Liver (tissue), 9 donors: Measurements from ENCODE around the gene GADD45GIP1. TPM values are rescaled to one million over a fixed set of nuclear protein-coding genes. Genes with fewer than 3 reads are reported as not detected.

ENCODE experiments used
- DNase-seq: peaks from one replicate; pipeline ENCODE4 v3.0.0-alpha.2; 2017; ENCODE audit warnings: low spot score
- H3K27ac ChIP-seq, 2 donors: one replicate each; pipeline ENCODE4 v1.7.0; 2013; ENCODE audit warnings: inconsistent platforms in 2 of 2, low read length in 2 of 2, control low read depth in 1 of 2, low read depth in 1 of 2, mild to moderate bottlenecking in 1 of 2
- H3K27me3 ChIP-seq, 4 donors: one replicate each; pipeline versions ENCODE4 v1.6.1 to v1.7.0; 2013; ENCODE audit warnings: low read length in 3 of 4, inconsistent platforms in 1 of 4, mild to moderate bottlenecking in 1 of 4, moderate library complexity in 1 of 4; ENCODE audit not compliant: control insufficient read depth in 4 of 4, insufficient read depth in 4 of 4
- H3K36me3 ChIP-seq, 4 donors: one replicate each; pipeline versions ENCODE4 v1.6.1 to v1.7.0; 2013; ENCODE audit warnings: low read length in 3 of 4, mild to moderate bottlenecking in 3 of 4, low read depth in 1 of 4, moderate library complexity in 1 of 4; ENCODE audit not compliant: control insufficient read depth in 4 of 4, insufficient read depth in 3 of 4
- H3K4me1 ChIP-seq, 4 donors: one replicate each; pipeline versions ENCODE4 v1.6.1 to v1.7.0; 2013; ENCODE audit warnings: low read length in 3 of 4, mild to moderate bottlenecking in 3 of 4, moderate library complexity in 1 of 4; ENCODE audit not compliant: control insufficient read depth in 4 of 4, insufficient read depth in 4 of 4
- H3K4me3 ChIP-seq, 3 donors: one replicate each; pipeline versions ENCODE4 v1.6.1 to v1.7.0; 2013; ENCODE audit warnings: low read length in 3 of 3, control low read depth in 1 of 3, low read depth in 1 of 3, mild to moderate bottlenecking in 1 of 3
- H3K9ac ChIP-seq, 2 donors: one replicate each; pipeline ENCODE4 v1.7.0; 2013; ENCODE audit warnings: low read length in 2 of 2, mild to moderate bottlenecking in 2 of 2, moderate library complexity in 2 of 2, control low read depth in 1 of 2, low read depth in 1 of 2
- H3K9me3 ChIP-seq, 4 donors: one replicate each; pipeline versions ENCODE4 v1.6.1 to v1.7.0; 2013; ENCODE audit warnings: low read length in 3 of 4; ENCODE audit not compliant: control insufficient read depth in 4 of 4
- EGR1 ChIP-seq, 2 donors: IDR thresholded peaks; 2 replicates each; pipeline ENCODE4 v1.6.1; 2016 to 2018; ENCODE audit warnings: antibody characterized with exemption in 2 of 2, low read depth in 2 of 2
- FOXA1 ChIP-seq: IDR thresholded peaks from 2 replicates; pipeline ENCODE4 v1.6.1; 2016; ENCODE audit warnings: antibody characterized with exemption
- FOXA2 ChIP-seq: IDR thresholded peaks from 2 replicates; pipeline ENCODE4 v1.6.1; 2016; ENCODE audit warnings: antibody characterized with exemption
- GABPA ChIP-seq, 2 donors: IDR thresholded peaks in 1 of 2; conservative IDR thresholded peaks in 1 of 2; 2 replicates each; pipeline ENCODE4 v1.6.1; 2016; ENCODE audit warnings: antibody characterized with exemption in 2 of 2, mild to moderate bottlenecking in 1 of 2, moderate library complexity in 1 of 2
- HNF4A ChIP-seq, 2 donors: conservative IDR thresholded peaks; 2 replicates each; pipeline ENCODE4 v1.6.1; 2016; ENCODE audit warnings: antibody characterized with exemption in 2 of 2, mild to moderate bottlenecking in 2 of 2
- HNF4G ChIP-seq: IDR thresholded peaks from 2 replicates; pipeline ENCODE4 v1.6.1; 2016; ENCODE audit warnings: antibody characterized with exemption
- JUND ChIP-seq, 2 donors: IDR thresholded peaks; 2 replicates each; pipeline ENCODE4 v1.6.1; 2016; ENCODE audit warnings: antibody characterized with exemption in 2 of 2
- SP1 ChIP-seq: IDR thresholded peaks from 2 replicates; pipeline ENCODE4 v1.6.1; 2018; ENCODE audit warnings: antibody characterized with exemption, mild to moderate bottlenecking
- YY1 ChIP-seq: IDR thresholded peaks from 2 replicates; pipeline ENCODE4 v1.6.1; 2016; ENCODE audit warnings: antibody characterized with exemption, mild to moderate bottlenecking
- WGBS: extraction: QIAGEN DNeasy Blood & Tissue Kit; methylation state at CpG from one replicate; pipeline ENCODE4 v1.1.7; 2013; 5-methylcytosine and 5-hydroxymethylcytosine counted together
- polyA plus RNA-seq, 2 donors: library from polyadenylated mRNA; stranded (reverse) in 1 of 2; unstranded in 1 of 2; fragments of 200-250 nt in 1 of 2; fragments of >200 nt in 1 of 2; fragmentation: Nextera tagmentation in 1 of 2; extraction: Ambion mirVana in 1 of 2; gene quantifications; one replicate each; pipeline versions ENCODE4 v1.2.1 to v1.2.3, GENCODE V29; 2013 to 2015
- total RNA-seq, 2 donors: library from RNA; depleted of rRNA; stranded (reverse); fragments of >200 nt; gene quantifications; one replicate each; pipeline ENCODE4 v1.2.3, GENCODE V29; 2014
- TF ChIP-seq, protein P1 (sequence below): IDR thresholded peaks from 2 replicates; pipeline ENCODE4 v1.6.1; 2016; ENCODE audit warnings: antibody characterized with exemption, mild to moderate bottlenecking
- TF ChIP-seq, protein P2 (sequence below): fragments of 150-350 bp; IDR thresholded peaks from 2 replicates; pipeline ENCODE4 v1.5.1; 2017; ENCODE audit warnings: improper control_type of control experiment, low read depth, low read length; ENCODE audit not compliant: missing input control
- TF ChIP-seq, protein P3 (sequence below): IDR thresholded peaks from 2 replicates; pipeline ENCODE4 v1.6.1; 2016; ENCODE audit warnings: antibody characterized with exemption
- donor health status: healthy.
- donor health status: healthy.
- donor health status: healthy.
- donor health status: healthy.
- donor health status: healthy.

GADD45GIP1 gene
- total and polyA plus RNA-seq, 4 donors = 8.4 to 54.2 (median 22.9) TPM

DNA sequence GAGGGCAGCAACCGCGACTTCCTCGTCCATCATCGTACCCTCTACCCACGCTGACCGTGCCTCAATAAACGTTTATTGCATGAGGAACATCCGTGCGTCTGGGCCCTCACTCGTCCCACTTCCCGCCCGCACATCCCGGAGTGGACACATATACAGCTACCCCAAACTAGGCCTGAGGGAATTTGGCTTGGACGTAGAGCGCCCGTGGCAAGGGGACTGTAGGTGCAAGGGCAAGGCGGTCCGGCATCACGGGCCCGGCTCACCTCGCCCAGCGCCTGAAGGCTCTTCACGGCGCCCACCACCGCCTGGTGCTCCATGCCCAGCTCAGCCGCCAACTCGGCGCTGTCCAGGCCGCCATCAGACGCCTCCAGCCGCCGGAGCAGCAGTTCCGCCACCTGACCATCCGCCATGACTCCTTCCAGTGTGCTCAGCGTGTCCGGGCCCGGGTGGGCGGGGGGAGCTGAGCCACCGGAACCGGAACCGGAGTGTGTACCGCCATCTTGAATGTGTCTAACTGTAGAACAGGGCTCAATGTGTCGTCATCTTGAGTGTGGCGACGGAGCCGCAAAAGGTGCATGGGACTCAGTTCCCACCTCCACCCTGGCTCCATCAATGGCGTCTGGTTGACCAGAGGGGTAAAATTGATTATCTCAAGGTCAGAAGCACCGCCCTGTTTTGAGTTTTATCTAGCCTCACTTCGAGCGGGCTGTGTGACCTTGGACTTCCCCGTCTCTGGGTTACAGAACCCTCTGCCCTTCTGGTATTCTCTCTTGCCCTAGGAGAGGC is 23.5 kb downstream of the GADD45GIP1 start, which contains the start of gene FARSA (continued):
- TF ChIP-seq, protein P1, sequence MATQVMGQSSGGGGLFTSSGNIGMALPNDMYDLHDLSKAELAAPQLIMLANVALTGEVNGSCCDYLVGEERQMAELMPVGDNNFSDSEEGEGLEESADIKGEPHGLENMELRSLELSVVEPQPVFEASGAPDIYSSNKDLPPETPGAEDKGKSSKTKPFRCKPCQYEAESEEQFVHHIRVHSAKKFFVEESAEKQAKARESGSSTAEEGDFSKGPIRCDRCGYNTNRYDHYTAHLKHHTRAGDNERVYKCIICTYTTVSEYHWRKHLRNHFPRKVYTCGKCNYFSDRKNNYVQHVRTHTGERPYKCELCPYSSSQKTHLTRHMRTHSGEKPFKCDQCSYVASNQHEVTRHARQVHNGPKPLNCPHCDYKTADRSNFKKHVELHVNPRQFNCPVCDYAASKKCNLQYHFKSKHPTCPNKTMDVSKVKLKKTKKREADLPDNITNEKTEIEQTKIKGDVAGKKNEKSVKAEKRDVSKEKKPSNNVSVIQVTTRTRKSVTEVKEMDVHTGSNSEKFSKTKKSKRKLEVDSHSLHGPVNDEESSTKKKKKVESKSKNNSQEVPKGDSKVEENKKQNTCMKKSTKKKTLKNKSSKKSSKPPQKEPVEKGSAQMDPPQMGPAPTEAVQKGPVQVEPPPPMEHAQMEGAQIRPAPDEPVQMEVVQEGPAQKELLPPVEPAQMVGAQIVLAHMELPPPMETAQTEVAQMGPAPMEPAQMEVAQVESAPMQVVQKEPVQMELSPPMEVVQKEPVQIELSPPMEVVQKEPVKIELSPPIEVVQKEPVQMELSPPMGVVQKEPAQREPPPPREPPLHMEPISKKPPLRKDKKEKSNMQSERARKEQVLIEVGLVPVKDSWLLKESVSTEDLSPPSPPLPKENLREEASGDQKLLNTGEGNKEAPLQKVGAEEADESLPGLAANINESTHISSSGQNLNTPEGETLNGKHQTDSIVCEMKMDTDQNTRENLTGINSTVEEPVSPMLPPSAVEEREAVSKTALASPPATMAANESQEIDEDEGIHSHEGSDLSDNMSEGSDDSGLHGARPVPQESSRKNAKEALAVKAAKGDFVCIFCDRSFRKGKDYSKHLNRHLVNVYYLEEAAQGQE = peak; percentile 72

DNA sequence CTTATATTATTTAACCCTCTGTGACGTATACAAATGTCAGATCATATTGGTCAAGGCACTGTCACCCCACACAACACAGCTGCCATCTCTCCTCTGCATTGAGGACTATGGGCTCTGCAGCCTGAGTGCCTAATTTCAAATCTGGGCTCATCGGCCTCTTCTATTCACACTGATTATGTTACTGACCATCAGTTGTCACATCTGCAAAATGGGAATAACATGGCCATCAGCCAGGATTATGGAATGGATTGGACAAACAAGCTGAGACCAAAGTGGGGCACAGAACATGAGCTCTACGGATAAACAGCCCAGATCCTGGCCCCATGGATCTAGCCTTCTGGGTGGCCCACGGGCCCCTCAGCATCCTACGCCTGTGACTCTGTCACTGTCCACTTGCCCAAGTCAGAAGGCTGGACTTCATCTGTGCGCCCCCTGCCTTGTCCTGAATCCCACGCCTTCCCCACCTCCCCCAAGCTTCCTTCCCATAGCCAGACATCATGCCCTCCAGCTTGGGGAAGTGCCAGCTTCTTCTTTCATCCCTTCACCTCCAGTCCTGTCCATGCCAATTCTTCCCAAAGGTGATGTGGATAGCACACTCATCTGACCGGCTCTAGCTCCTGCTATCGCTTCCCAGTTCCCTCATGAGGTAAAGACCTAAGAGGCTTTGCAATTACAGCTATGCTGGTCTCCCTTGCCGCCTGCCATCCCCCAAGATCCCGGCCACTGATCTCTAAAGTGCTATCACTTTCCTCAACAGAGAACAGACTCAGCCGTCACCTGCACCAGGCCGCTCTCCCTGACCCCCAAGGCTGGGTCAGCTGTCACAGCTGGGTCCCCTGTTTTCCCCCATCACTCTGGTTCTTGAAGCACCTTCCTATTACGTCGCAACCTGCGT is 24.4 kb downstream of the GADD45GIP1 start:
- no peak for TF ChIP-seq SP1
- TF ChIP-seq JUND (IDR thresholded peaks at IDR 0.05) = no peak
- no peak for TF ChIP-seq FOXA2
- TF ChIP-seq HNF4A (conservative IDR thresholded peaks at IDR 0.05) = no peak
- no peak for TF ChIP-seq HNF4G
- TF ChIP-seq, protein P2, sequence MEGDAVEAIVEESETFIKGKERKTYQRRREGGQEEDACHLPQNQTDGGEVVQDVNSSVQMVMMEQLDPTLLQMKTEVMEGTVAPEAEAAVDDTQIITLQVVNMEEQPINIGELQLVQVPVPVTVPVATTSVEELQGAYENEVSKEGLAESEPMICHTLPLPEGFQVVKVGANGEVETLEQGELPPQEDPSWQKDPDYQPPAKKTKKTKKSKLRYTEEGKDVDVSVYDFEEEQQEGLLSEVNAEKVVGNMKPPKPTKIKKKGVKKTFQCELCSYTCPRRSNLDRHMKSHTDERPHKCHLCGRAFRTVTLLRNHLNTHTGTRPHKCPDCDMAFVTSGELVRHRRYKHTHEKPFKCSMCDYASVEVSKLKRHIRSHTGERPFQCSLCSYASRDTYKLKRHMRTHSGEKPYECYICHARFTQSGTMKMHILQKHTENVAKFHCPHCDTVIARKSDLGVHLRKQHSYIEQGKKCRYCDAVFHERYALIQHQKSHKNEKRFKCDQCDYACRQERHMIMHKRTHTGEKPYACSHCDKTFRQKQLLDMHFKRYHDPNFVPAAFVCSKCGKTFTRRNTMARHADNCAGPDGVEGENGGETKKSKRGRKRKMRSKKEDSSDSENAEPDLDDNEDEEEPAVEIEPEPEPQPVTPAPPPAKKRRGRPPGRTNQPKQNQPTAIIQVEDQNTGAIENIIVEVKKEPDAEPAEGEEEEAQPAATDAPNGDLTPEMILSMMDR = no peak
- TF ChIP-seq FOXA1 = no peak
- TF ChIP-seq, protein P3, sequence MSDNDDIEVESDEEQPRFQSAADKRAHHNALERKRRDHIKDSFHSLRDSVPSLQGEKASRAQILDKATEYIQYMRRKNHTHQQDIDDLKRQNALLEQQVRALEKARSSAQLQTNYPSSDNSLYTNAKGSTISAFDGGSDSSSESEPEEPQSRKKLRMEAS = no peak
- TF ChIP-seq YY1 = no peak
- TF ChIP-seq, protein P1 = no peak
- TF ChIP-seq GABPA (IDR thresholded peaks at IDR 0.05 in 1 of 2, conservative IDR thresholded peaks at IDR 0.05 in 1 of 2) = no peak
- TF ChIP-seq EGR1 (IDR thresholded peaks at IDR 0.05; ENCODE audit: low read depth in 2 of 2) = no peak
- peaks cover 4 to 26% (median 19%) of the 10 kb centered on the region in 4 donors for H3K4me1 ChIP-seq
- H3K9me3 ChIP-seq = no peaks in the 10 kb centered on the region
- no peak overlapping the region for H3K27ac ChIP-seq
- peaks cover 9 to 23% (median 15%) of the 10 kb centered on the region in 4 donors for H3K36me3 ChIP-seq
- H3K9ac ChIP-seq = peak overlapping the region; percentile 0 to 82
- no peaks in the 10 kb centered on the region for H3K27me3 ChIP-seq
- 32% methylated on average over 16 of the region's 16 CpGs for WGBS
- H3K4me3 ChIP-seq = peak overlapping the region; percentile 77 to 93 (median 91)
- DNase-seq = no peak
